IPS DF 4.7 (cell line): ENCODE results near the gene BEND6.

Experiments used
- DNase-seq: peaks from one replicate; pipeline ENCODE4 v3.0.0-alpha.2; 2013; ENCODE audit warnings: low spot score; ENCODE audit errors: extremely low read depth

The BEND6 gene

GRCh38 chr6:56954403-56955170 is at the start of gene BEND6:
Gene BEND6 (plus strand): TSS chr6:56955107. CDS start chr6:56981811, 26,704 bp downstream.
- no peak for DNase-seq

GRCh38 chr6:56905378-56905777 is 49.5 kb upstream of the BEND6 start:
- no peak for DNase-seq

GRCh38 chr6:56906752-56907151 is 48.2 kb upstream of the BEND6 start:
- DNase-seq, result no peak

GRCh38 chr6:56909115-56909907 is 45.6 kb upstream of the BEND6 start:
- DNase-seq, result no peak

GRCh38 chr6:56911847-56912246 is 43.1 kb upstream of the BEND6 start:
- no peak for DNase-seq

- DNase-seq, result no peak
Observed at GRCh38 chr6:56913285-56914074, 41.4 kb upstream of the BEND6 start.

GRCh38 chr6:56914798-56915658 is 39.9 kb upstream of the BEND6 start:
- no peak for DNase-seq

- DNase-seq, result no peak
Observed at GRCh38 chr6:56915832-56916231, 39.1 kb upstream of the BEND6 start.

GRCh38 chr6:56916849-56917551 is 37.9 kb upstream of the BEND6 start:
- no peak for DNase-seq

- no peak for DNase-seq
Observed at GRCh38 chr6:56922645-56923044, 32.3 kb upstream of the BEND6 start.

GRCh38 chr6:56923565-56923964 is 31.3 kb upstream of the BEND6 start:
- no peak for DNase-seq

- no peak for DNase-seq
Observed at GRCh38 chr6:56927538-56928453, 27.1 kb upstream of the BEND6 start.

- no peak for DNase-seq
Observed at GRCh38 chr6:56930846-56931245, 24.1 kb upstream of the BEND6 start.

GRCh38 chr6:56932910-56933477 is 21.9 kb upstream of the BEND6 start:
- no peak for DNase-seq

- no peak for DNase-seq
Observed at GRCh38 chr6:56933650-56934049, 21.3 kb upstream of the BEND6 start.

- no peak for DNase-seq
Observed at GRCh38 chr6:56934876-56935275, 20.0 kb upstream of the BEND6 start.

GRCh38 chr6:56936466-56936865 is 18.4 kb upstream of the BEND6 start:
- no peak for DNase-seq

- DNase-seq, result no peak
Observed at GRCh38 chr6:56938649-56939191, 16.2 kb upstream of the BEND6 start.

- DNase-seq, result no peak
Observed at GRCh38 chr6:56940463-56940862, 14.4 kb upstream of the BEND6 start.
